Jurkat, Clone E6-1 (cell line): ENCODE results near the gene KRTCAP2.

Source experiments
- DNase-seq: peaks from one replicate; pipeline ENCODE4 v3.0.0-alpha.2; 2011; ENCODE audit warnings: low read depth, low spot score
- H3K4me3 ChIP-seq: 2 replicates; pipeline ENCODE4 v1.5.1; 2011; ENCODE audit warnings: mild to moderate bottlenecking, low read length, control low read depth, moderate library complexity

Gene KRTCAP2

GRCh38 chr1:155127105-155127966, 45.8 kb downstream of the KRTCAP2 start, which contains the start of gene EFNA1:
Gene EFNA1 (plus strand): TSS chr1:155127876. CDS start chr1:155127978, 102 bp downstream.
- H3K4me3 ChIP-seq, result peak within 1 kb of the TSS; percentile 61
- no peak for DNase-seq

DNA sequence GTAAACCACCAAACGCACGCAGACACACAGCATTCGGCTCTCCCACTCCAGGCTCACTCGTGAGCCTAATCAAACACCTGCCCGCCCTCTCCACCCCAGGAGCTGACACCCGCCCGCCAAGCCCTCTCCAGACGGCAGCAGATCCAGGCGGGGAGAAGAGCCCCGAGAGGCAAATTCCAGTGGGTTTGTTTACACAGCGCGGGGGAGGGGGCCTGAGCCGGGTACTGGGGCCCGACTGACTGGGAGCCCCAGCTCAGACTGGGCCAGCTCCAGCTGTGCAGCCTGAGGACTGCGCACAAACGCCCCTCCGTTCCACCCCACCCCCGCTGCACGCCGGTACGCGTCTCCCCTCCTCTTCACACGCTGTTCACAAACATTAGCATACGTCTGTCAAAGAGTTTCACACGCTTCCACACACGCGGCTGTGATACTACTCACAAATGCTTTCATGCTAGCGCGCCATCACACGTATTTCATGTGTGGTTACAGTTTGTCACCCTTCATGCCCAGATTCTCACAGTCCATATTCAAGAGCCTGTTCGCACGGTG, 46.5 kb downstream of the KRTCAP2 start:
- DNase-seq, result peak; percentile 34
- H3K4me3 ChIP-seq, result peak overlapping the region; percentile 61

DNA sequence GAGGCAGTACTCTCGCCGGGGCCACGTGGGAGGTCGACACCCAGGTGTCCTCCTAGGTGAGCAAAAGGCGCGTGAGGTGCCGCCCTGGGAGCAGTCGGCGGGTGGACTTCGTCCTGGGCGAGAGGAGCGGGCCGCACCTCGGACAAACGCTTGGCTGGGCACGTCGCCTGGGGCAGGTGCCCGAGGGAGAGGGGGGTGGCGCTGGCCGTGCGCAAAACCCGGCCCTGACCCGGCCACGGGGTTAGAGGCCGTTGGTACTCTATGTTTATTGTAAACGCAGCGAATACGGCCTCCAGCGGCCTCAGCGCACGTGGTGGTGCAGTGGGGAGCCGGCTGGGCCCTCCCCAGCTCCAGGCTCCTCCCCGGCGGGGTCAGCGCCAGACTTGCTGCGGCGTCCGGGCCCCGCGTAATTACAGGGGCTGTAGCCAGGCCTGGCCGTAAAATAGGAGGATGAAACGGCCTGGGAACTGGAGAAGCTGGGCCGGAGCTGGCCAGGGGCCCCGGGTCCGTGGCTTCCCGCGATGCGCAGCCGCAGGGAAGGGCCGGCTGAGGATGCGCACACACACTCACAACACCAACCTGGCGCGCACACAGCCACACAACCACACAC, 47.1 kb downstream of the KRTCAP2 start:
- no peak for DNase-seq
- no peak overlapping the region for H3K4me3 ChIP-seq

DNA sequence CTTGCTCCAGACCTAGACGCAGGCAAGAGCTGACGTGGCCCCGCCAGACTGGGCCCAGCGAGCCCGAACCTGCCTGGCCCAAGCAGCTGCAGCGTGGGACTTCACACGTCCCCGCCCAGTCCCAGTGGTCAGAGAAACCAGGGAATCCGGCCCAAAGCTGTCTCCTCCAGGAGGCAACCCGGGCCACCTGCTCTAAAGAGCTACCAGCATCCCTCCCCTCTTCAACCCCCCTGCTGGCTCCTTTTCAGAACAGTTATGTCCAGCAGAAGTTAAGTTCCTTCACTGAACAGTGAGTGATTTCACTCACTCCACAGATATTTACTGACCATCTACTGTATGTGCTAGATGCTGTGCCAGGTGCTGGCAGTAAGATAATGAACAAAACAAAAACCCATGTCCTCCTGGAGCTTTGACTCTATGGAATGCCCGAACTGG, 47.6 kb downstream of the KRTCAP2 start:
- H3K4me3 ChIP-seq, result no peak overlapping the region

GRCh38 chr1:155124503-155125463, 48.3 kb downstream of the KRTCAP2 start:
- no peak for DNase-seq
- no peak overlapping the region for H3K4me3 ChIP-seq

More for the DNA sequence above, 47.6 kb downstream of the KRTCAP2 start:
- no peak for DNase-seq

DNA sequence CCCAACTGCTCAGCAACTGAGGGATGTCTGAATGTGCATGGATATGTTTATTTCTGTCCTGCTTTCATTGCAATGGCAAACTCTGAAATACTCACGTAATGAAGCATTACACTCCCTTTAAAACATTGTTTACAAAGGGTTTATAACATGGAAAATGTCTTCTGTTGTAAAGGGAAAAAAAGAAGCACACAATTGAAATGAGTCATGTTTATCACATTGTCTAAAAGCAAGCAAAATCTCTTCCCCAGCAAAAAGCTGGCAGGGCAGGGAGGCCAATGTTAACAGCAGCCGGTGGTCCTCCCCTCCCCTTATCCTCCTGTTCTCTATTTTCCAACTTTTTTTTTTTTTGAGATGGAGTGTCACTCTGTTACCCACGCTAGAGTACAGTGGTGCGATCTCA, 49.3 kb downstream of the KRTCAP2 start:
- no peak for DNase-seq
- no peak overlapping the region for H3K4me3 ChIP-seq

DNA sequence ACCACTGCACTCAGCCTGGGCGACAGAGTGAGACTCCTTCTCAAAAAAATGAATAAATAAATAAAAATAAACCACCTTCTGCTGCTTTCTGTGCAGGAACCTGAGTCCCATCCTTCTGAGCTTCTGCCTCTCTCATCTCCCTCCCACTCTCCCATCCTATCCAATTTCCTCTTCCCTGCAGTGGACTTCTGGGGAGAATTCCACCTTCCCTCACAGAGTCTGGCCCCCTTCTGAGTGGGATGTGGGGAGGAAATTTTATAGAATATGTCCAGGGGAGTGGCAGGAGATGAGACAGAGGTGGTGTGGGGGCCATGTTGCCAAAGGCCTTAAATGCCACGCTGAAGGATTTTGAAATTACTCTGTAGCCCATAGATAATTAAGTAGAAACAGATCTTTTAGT, 50.8 kb downstream of the KRTCAP2 start:
- DNase-seq, result no peak
- no peak overlapping the region for H3K4me3 ChIP-seq

GRCh38 chr1:155121249-155121648, 51.9 kb downstream of the KRTCAP2 start:
- no peak for DNase-seq
- H3K4me3 ChIP-seq, result no peak overlapping the region

DNA sequence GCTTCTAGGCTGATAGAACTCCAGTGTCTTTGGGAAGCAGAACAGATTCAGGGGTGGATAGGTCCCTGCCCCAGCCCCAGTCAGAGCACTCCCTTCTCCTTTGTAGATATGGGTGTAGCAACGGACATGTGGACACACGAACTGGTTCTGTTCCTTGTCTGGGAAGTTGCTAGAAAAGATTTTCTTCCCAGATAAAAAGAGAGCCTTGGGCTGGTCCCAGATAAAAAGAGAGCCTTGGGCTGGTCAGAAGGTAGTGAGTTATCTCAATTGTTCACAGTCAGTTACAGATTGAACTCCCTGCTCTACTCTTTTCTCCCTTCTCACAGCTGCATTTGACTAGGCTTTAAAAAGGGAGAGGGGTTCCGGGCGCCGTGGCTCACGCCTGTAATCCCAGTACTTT, 52.9 kb downstream of the KRTCAP2 start:
- no peak overlapping the region for H3K4me3 ChIP-seq
- DNase-seq, result no peak
